Type B pancreatic cell (in vitro differentiated cells): Measurements from ENCODE around the gene LYST. TPM values are rescaled to one million over a fixed set of nuclear protein-coding genes. Genes with fewer than 3 reads are reported as not detected.

Experiments
- DNase-seq: peaks from one replicate; pipeline ENCODE4 v3.0.0; 2021; ENCODE audit warnings: mixed read lengths; ENCODE audit not compliant: unreplicated experiment; ENCODE audit errors: extremely low spot score
- H3K27ac Mint-ChIP-seq: 2 replicates; pipeline ENCODE4 v1.8.0; 2021; ENCODE audit warnings: mild to moderate bottlenecking, mixed read lengths
- H3K27me3 Mint-ChIP-seq: 2 replicates; pipeline ENCODE4 v1.8.0; 2021; ENCODE audit warnings: mixed read lengths
- H3K36me3 Mint-ChIP-seq: 2 replicates; pipeline ENCODE4 v1.8.0; 2021; ENCODE audit warnings: mixed read lengths
- H3K4me1 Mint-ChIP-seq: one replicate; pipeline ENCODE4 v1.8.0; 2021; ENCODE audit warnings: mixed read lengths; ENCODE audit not compliant: unreplicated experiment
- H3K4me3 Mint-ChIP-seq: 2 replicates; pipeline ENCODE4 v1.8.0; 2021; ENCODE audit warnings: mild to moderate bottlenecking, mixed read lengths
- H3K9me3 Mint-ChIP-seq: 2 replicates; pipeline ENCODE4 v1.8.0; 2021; ENCODE audit warnings: mixed read lengths
- CTCF ChIP-seq: fragments of 200-600 bp; sonication (generic); conservative IDR thresholded peaks from 2 replicates; pipeline ENCODE4 v1.5.0; 2021; ENCODE audit warnings: antibody characterized with exemption, mild to moderate bottlenecking
- microRNA-seq: library from miRNA; unstranded; fragments of <30 nt; microRNA quantifications from one replicate; pipeline ENCODE4, GENCODE V29; 2020
- total RNA-seq: library from RNA; stranded (reverse); gene quantifications from 2 replicates; pipeline ENCODE4 v1.2.1, GENCODE V29; 2021; ENCODE audit warnings: low replicate concordance

LYST gene
- total RNA-seq, 1 donor from 2014 or later, result 9.7 TPM

- Mint-ChIP-seq H3K4me3 (no peak overlapping the region), H3K27ac (no peak overlapping the region), H3K9me3 (no peaks in the 10 kb centered on the region), H3K27me3 (no peaks in the 10 kb centered on the region), H3K4me1 (no peaks in the 10 kb centered on the region), H3K36me3 (no peaks in the 10 kb centered on the region)
- no peak for DNase-seq
- no peak for TF ChIP-seq CTCF
These were observed 252.2 kb downstream of the LYST start for GRCh38 chr1:235614442-235614954.

GRCh38 chr1:235613602-235614001 is 253.1 kb downstream of the LYST start:
- Mint-ChIP-seq H3K9me3 (no peaks in the 10 kb centered on the region), H3K36me3 (no peaks in the 10 kb centered on the region), H3K4me1 (no peaks in the 10 kb centered on the region), H3K27me3 (no peaks in the 10 kb centered on the region), H3K4me3 (no peak overlapping the region), H3K27ac (no peak overlapping the region)
- TF ChIP-seq CTCF, result no peak
- no peak for DNase-seq

GRCh38 chr1:235612761-235613160 is 253.9 kb downstream of the LYST start:
- TF ChIP-seq CTCF, result no peak
- Mint-ChIP-seq H3K9me3 (no peaks in the 10 kb centered on the region), H3K4me3 (no peak overlapping the region), H3K4me1 (no peaks in the 10 kb centered on the region), H3K27ac (no peak overlapping the region), H3K36me3 (no peaks in the 10 kb centered on the region), H3K27me3 (no peaks in the 10 kb centered on the region)
- DNase-seq, result no peak

Small RNA genes lying within 50 kb of the gene (microRNA-seq; reads per million reads assigned to microRNA genes)
- gene MIR1537, result not detected

Other genes with a start within 250 kb of the LYST start
- 28.5 and 64.2 TPM in 2 replicates for gene GNG4, start 217.1 kb downstream of the LYST start, total RNA-seq
- 12.4 and 65.6 TPM in 2 replicates for gene NID1, start 198.2 kb upstream of the LYST start, total RNA-seq